ENCODE data around the gene GRM5.

DNA sequence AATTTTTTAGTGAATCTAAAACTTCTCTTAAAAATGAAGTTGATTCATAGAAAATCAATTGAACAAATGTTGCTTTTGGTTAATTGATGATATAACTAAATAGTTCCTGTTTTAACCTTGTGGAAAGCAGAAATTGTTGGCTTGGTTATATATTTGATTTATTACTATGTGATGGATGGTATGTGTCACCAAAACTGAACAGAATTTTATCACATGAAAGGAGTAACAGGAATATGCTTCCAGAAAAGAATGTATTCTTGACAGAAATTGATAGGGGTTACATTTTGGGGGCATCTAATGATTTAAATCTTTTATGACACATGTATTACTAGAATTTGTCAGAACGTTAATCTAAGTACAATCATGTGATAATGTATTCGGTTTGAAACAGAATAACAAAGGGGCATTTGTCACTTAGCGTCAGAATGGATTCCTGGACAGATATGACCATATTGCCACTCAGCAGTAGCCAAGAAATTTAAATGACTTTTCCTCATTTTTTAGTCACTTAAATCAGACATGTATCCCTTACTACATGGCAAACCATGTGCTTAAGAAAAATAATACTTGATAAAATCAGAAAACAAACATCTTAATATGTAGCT lies 295.2 kb downstream of the GRM5 start:
- TF ChIP-seq EZH2 (IDR thresholded peaks at IDR 0.05; ENCODE audit: borderline replicate concordance, insufficient read depth, low read depth, low read length, poor library complexity, severe bottlenecking) (no peak), CTCF (IDR thresholded peaks at IDR 0.05) (no peak)
